Liver (tissue), 9 donors: Measurements from ENCODE around the gene FAN1. TPM values are rescaled to one million over a fixed set of nuclear protein-coding genes. Genes with fewer than 3 reads are reported as not detected.

Source experiments
- DNase-seq: peaks from one replicate; pipeline ENCODE4 v3.0.0-alpha.2; 2017; ENCODE audit warnings: low spot score
- H3K27ac ChIP-seq, 2 donors: one replicate each; pipeline ENCODE4 v1.7.0; 2013; ENCODE audit warnings: inconsistent platforms in 2 of 2, low read length in 2 of 2, control low read depth in 1 of 2, low read depth in 1 of 2, mild to moderate bottlenecking in 1 of 2
- H3K27me3 ChIP-seq, 4 donors: one replicate each; pipeline versions ENCODE4 v1.6.1 to v1.7.0; 2013; ENCODE audit warnings: low read length in 3 of 4, inconsistent platforms in 1 of 4, mild to moderate bottlenecking in 1 of 4, moderate library complexity in 1 of 4; ENCODE audit not compliant: control insufficient read depth in 4 of 4, insufficient read depth in 4 of 4
- H3K36me3 ChIP-seq, 4 donors: one replicate each; pipeline versions ENCODE4 v1.6.1 to v1.7.0; 2013; ENCODE audit warnings: low read length in 3 of 4, mild to moderate bottlenecking in 3 of 4, low read depth in 1 of 4, moderate library complexity in 1 of 4; ENCODE audit not compliant: control insufficient read depth in 4 of 4, insufficient read depth in 3 of 4
- H3K4me1 ChIP-seq, 4 donors: one replicate each; pipeline versions ENCODE4 v1.6.1 to v1.7.0; 2013; ENCODE audit warnings: low read length in 3 of 4, mild to moderate bottlenecking in 3 of 4, moderate library complexity in 1 of 4; ENCODE audit not compliant: control insufficient read depth in 4 of 4, insufficient read depth in 4 of 4
- H3K4me3 ChIP-seq, 3 donors: one replicate each; pipeline versions ENCODE4 v1.6.1 to v1.7.0; 2013; ENCODE audit warnings: low read length in 3 of 3, control low read depth in 1 of 3, low read depth in 1 of 3, mild to moderate bottlenecking in 1 of 3
- H3K9ac ChIP-seq, 2 donors: one replicate each; pipeline ENCODE4 v1.7.0; 2013; ENCODE audit warnings: low read length in 2 of 2, mild to moderate bottlenecking in 2 of 2, moderate library complexity in 2 of 2, control low read depth in 1 of 2, low read depth in 1 of 2
- H3K9me3 ChIP-seq, 4 donors: one replicate each; pipeline versions ENCODE4 v1.6.1 to v1.7.0; 2013; ENCODE audit warnings: low read length in 3 of 4; ENCODE audit not compliant: control insufficient read depth in 4 of 4
- ATF3 ChIP-seq: IDR thresholded peaks from 2 replicates; pipeline ENCODE4 v1.6.1; 2016; ENCODE audit warnings: antibody characterized with exemption
- CTCF ChIP-seq: fragments of 150-350 bp; IDR thresholded peaks from 2 replicates; pipeline ENCODE4 v1.5.1; 2017; ENCODE audit warnings: improper control_type of control experiment, low read depth, low read length; ENCODE audit not compliant: missing input control
- EGR1 ChIP-seq, 2 donors: IDR thresholded peaks; 2 replicates each; pipeline ENCODE4 v1.6.1; 2016 to 2018; ENCODE audit warnings: antibody characterized with exemption in 2 of 2, low read depth in 2 of 2
- FOXA1 ChIP-seq: IDR thresholded peaks from 2 replicates; pipeline ENCODE4 v1.6.1; 2016; ENCODE audit warnings: antibody characterized with exemption
- FOXA2 ChIP-seq: IDR thresholded peaks from 2 replicates; pipeline ENCODE4 v1.6.1; 2016; ENCODE audit warnings: antibody characterized with exemption
- GABPA ChIP-seq, 2 donors: IDR thresholded peaks in 1 of 2; conservative IDR thresholded peaks in 1 of 2; 2 replicates each; pipeline ENCODE4 v1.6.1; 2016; ENCODE audit warnings: antibody characterized with exemption in 2 of 2, mild to moderate bottlenecking in 1 of 2, moderate library complexity in 1 of 2
- HNF4A ChIP-seq, 2 donors: conservative IDR thresholded peaks; 2 replicates each; pipeline ENCODE4 v1.6.1; 2016; ENCODE audit warnings: antibody characterized with exemption in 2 of 2, mild to moderate bottlenecking in 2 of 2
- HNF4G ChIP-seq: IDR thresholded peaks from 2 replicates; pipeline ENCODE4 v1.6.1; 2016; ENCODE audit warnings: antibody characterized with exemption
- JUND ChIP-seq, 2 donors: IDR thresholded peaks; 2 replicates each; pipeline ENCODE4 v1.6.1; 2016; ENCODE audit warnings: antibody characterized with exemption in 2 of 2
- MAX ChIP-seq: IDR thresholded peaks from 2 replicates; pipeline ENCODE4 v1.6.1; 2016; ENCODE audit warnings: antibody characterized with exemption
- NR2F2 ChIP-seq: IDR thresholded peaks from 2 replicates; pipeline ENCODE4 v1.6.1; 2016; ENCODE audit warnings: antibody characterized with exemption
- RAD21 ChIP-seq, 2 donors: IDR thresholded peaks; 2 replicates each; pipeline ENCODE4 v1.6.1; 2016; ENCODE audit warnings: antibody characterized with exemption in 2 of 2, mild to moderate bottlenecking in 2 of 2
- REST ChIP-seq: IDR thresholded peaks from 2 replicates; pipeline ENCODE4 v1.6.1; 2016; ENCODE audit warnings: antibody characterized with exemption, mild to moderate bottlenecking
- RXRA ChIP-seq, 2 donors: IDR thresholded peaks; 2 replicates each; pipeline ENCODE4 v1.6.1; 2017 to 2018; ENCODE audit warnings: antibody characterized with exemption in 2 of 2, mild to moderate bottlenecking in 1 of 2
- SP1 ChIP-seq: IDR thresholded peaks from 2 replicates; pipeline ENCODE4 v1.6.1; 2018; ENCODE audit warnings: antibody characterized with exemption, mild to moderate bottlenecking
- TAF1 ChIP-seq: conservative IDR thresholded peaks from 2 replicates; pipeline ENCODE4 v1.6.1; 2016; ENCODE audit warnings: antibody characterized with exemption, mild to moderate bottlenecking
- YY1 ChIP-seq: IDR thresholded peaks from 2 replicates; pipeline ENCODE4 v1.6.1; 2016; ENCODE audit warnings: antibody characterized with exemption, mild to moderate bottlenecking
- ZBTB33 ChIP-seq: IDR thresholded peaks from 2 replicates; pipeline ENCODE4 v1.6.1; 2016; ENCODE audit warnings: antibody characterized with exemption
- WGBS: extraction: QIAGEN DNeasy Blood & Tissue Kit; methylation state at CpG from one replicate; pipeline ENCODE4 v1.1.7; 2013; 5-methylcytosine and 5-hydroxymethylcytosine counted together
- polyA plus RNA-seq, 2 donors: library from polyadenylated mRNA; stranded (reverse) in 1 of 2; unstranded in 1 of 2; fragments of 200-250 nt in 1 of 2; fragments of >200 nt in 1 of 2; fragmentation: Nextera tagmentation in 1 of 2; extraction: Ambion mirVana in 1 of 2; gene quantifications; one replicate each; pipeline versions ENCODE4 v1.2.1 to v1.2.3, GENCODE V29; 2013 to 2015
- total RNA-seq, 2 donors: library from RNA; depleted of rRNA; stranded (reverse); fragments of >200 nt; gene quantifications; one replicate each; pipeline ENCODE4 v1.2.3, GENCODE V29; 2014
- donor health status: healthy.
- donor health status: healthy.
- donor health status: healthy.
- donor health status: healthy.
- donor health status: healthy.

FAN1 gene
- total and polyA plus RNA-seq, 4 donors, result 5.2 to 17.1 (median 7.5) TPM

- no peak overlapping the region for H3K27ac ChIP-seq
- H3K9ac ChIP-seq, result no peak overlapping the region
- no peaks in the 10 kb centered on the region for H3K9me3 ChIP-seq
- peaks cover 11 to 47% (median 29%) of the 10 kb centered on the region in 4 donors for H3K36me3 ChIP-seq
- TF ChIP-seq ZBTB33 (no peak), YY1 (no peak), HNF4A (conservative IDR thresholded peaks at IDR 0.05) (no peak), RAD21 (IDR thresholded peaks at IDR 0.05) (no peak), HNF4G (no peak), ATF3 (no peak), NR2F2 (no peak), JUND (IDR thresholded peaks at IDR 0.05) (no peak), EGR1 (IDR thresholded peaks at IDR 0.05; ENCODE audit: low read depth in 2 of 2) (no peak), SP1 (no peak)
- DNase-seq, result no peak
- 97% methylated on average over 8 of the region's 8 CpGs for WGBS
- no peaks in the 10 kb centered on the region for H3K27me3 ChIP-seq
- H3K4me3 ChIP-seq, result no peak overlapping the region
- no peaks in the 10 kb centered on the region for H3K4me1 ChIP-seq
Observed at GRCh38 chr15:30930422-30930821, 26.7 kb downstream of the FAN1 start.

- no peak overlapping the region for H3K27ac ChIP-seq
- no peak for DNase-seq
- H3K4me3 ChIP-seq, result no peak overlapping the region
- H3K9ac ChIP-seq, result no peak overlapping the region
- no peaks in the 10 kb centered on the region for H3K27me3 ChIP-seq
- H3K4me1 ChIP-seq, result no peaks in the 10 kb centered on the region
- H3K36me3 ChIP-seq, result peaks cover 14 to 37% (median 21%) of the 10 kb centered on the region in 4 donors
- H3K9me3 ChIP-seq, result no peaks in the 10 kb centered on the region
- TF ChIP-seq SP1 (no peak), ATF3 (no peak), YY1 (no peak), CTCF (no peak), ZBTB33 (no peak), HNF4A (conservative IDR thresholded peaks at IDR 0.05) (no peak), NR2F2 (no peak), RXRA (IDR thresholded peaks at IDR 0.05) (no peak), HNF4G (no peak), FOXA2 (no peak), FOXA1 (no peak), RAD21 (IDR thresholded peaks at IDR 0.05) (no peak), REST (no peak), GABPA (IDR thresholded peaks at IDR 0.05 in 1 of 2, conservative IDR thresholded peaks at IDR 0.05 in 1 of 2) (no peak), MAX (no peak), JUND (IDR thresholded peaks at IDR 0.05) (no peak), TAF1 (no peak)
Observed at GRCh38 chr15:30933293-30933692, 29.6 kb downstream of the FAN1 start.
